ENCODE measurements around the gene AFMID. TPM values are rescaled to one million over a fixed set of nuclear protein-coding genes. Genes with fewer than 3 reads are reported as not detected.

AFMID gene
- total and polyA plus RNA-seq, 2 of the 13 experiments (the other 11 are each of a cell fraction or from before 2014, with no cell fraction given) = 249 to 270 TPM

DNA sequence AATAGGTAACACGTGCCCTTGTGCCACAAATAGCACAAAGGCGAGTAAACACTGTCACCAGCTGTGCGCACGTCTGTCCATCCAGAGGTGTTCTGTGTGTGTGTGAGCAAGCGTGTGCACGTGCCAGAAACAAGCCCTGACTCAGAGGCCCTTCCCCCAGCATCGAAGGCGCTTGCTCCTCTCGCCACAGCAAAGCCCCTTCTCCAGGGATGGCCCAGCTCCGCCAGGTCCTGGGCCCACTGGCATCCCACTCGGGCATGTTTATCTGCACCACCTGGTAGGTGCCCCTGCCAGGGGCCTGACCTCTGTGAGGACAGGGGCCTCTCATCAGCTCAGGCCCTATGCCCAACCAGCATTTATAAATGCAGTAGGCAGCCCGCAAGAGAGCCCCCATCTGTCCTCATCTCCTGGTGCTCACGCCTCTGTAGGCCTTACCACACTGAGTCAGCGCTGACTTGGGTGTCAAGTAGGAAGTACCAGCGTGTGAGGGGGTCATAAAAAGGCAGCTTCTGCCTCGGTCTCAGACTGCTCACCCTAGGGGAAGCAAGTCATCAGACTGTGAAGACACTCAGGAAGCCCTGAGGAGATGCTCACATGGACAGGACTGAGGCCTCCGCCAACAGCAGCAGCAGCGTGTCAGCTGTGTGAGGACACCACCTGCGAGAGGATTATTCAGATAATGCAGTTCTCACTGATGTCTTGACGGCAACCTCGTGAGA lies 55.0 kb downstream of the AFMID start (continued):
- TF ChIP-seq, protein P1, sequence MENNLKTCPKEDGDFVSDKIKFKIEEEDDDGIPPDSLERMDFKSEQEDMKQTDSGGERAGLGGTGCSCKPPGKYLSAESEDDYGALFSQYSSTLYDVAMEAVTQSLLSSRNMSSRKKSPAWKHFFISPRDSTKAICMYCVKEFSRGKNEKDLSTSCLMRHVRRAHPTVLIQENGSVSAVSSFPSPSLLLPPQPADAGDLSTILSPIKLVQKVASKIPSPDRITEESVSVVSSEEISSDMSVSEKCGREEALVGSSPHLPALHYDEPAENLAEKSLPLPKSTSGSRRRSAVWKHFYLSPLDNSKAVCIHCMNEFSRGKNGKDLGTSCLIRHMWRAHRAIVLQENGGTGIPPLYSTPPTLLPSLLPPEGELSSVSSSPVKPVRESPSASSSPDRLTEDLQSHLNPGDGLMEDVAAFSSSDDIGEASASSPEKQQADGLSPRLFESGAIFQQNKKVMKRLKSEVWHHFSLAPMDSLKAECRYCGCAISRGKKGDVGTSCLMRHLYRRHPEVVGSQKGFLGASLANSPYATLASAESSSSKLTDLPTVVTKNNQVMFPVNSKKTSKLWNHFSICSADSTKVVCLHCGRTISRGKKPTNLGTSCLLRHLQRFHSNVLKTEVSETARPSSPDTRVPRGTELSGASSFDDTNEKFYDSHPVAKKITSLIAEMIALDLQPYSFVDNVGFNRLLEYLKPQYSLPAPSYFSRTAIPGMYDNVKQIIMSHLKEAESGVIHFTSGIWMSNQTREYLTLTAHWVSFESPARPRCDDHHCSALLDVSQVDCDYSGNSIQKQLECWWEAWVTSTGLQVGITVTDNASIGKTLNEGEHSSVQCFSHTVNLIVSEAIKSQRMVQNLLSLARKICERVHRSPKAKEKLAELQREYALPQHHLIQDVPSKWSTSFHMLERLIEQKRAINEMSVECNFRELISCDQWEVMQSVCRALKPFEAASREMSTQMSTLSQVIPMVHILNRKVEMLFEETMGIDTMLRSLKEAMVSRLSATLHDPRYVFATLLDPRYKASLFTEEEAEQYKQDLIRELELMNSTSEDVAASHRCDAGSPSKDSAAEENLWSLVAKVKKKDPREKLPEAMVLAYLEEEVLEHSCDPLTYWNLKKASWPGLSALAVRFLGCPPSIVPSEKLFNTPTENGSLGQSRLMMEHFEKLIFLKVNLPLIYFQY (CRISPR knock-in tag; IDR thresholded peaks at IDR 0.05; ENCODE audit: borderline replicate concordance) = no peak
- TF ChIP-seq, protein P2, sequence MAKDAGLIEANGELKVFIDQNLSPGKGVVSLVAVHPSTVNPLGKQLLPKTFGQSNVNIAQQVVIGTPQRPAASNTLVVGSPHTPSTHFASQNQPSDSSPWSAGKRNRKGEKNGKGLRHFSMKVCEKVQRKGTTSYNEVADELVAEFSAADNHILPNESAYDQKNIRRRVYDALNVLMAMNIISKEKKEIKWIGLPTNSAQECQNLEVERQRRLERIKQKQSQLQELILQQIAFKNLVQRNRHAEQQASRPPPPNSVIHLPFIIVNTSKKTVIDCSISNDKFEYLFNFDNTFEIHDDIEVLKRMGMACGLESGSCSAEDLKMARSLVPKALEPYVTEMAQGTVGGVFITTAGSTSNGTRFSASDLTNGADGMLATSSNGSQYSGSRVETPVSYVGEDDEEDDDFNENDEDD (CRISPR knock-in tag; IDR thresholded peaks at IDR 0.05; ENCODE audit: borderline replicate concordance) = no peak
- TF ChIP-seq PHF20 (CRISPR knock-in tag; IDR thresholded peaks at IDR 0.05) (peak; percentile 11; the same call in 1 of the 2 replicates), JUNB (CRISPR knock-in tag; IDR thresholded peaks at IDR 0.05; ENCODE audit: borderline replicate concordance) (no peak), KAT2B (IDR thresholded peaks at IDR 0.05; ENCODE audit: borderline replicate concordance, low read depth, low read length) (no peak), SRY (CRISPR knock-in tag; IDR thresholded peaks at IDR 0.05) (no peak), GTF3A (CRISPR knock-in tag; conservative IDR thresholded peaks at IDR 0.05) (no peak), KMT2A (CRISPR knock-in tag; IDR thresholded peaks at IDR 0.05) (no peak), ZNF333 (CRISPR knock-in tag; IDR thresholded peaks at IDR 0.05; ENCODE audit: borderline replicate concordance) (no peak), SP1 (IDR thresholded peaks at IDR 0.05) (no peak), SP1 (CRISPR knock-in tag; IDR thresholded peaks at IDR 0.05) (no peak)
- TF ChIP-seq, protein P3, sequence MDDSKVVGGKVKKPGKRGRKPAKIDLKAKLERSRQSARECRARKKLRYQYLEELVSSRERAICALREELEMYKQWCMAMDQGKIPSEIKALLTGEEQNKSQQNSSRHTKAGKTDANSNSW (CRISPR knock-in tag; IDR thresholded peaks at IDR 0.05; ENCODE audit: borderline replicate concordance) = no peak
- TF ChIP-seq, protein P4, sequence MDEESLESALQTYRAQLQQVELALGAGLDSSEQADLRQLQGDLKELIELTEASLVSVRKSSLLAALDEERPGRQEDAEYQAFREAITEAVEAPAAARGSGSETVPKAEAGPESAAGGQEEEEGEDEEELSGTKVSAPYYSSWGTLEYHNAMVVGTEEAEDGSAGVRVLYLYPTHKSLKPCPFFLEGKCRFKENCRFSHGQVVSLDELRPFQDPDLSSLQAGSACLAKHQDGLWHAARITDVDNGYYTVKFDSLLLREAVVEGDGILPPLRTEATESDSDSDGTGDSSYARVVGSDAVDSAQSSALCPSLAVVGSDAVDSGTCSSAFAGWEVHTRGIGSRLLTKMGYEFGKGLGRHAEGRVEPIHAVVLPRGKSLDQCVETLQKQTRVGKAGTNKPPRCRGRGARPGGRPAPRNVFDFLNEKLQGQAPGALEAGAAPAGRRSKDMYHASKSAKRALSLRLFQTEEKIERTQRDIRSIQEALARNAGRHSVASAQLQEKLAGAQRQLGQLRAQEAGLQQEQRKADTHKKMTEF (CRISPR knock-in tag; IDR thresholded peaks at IDR 0.05) = no peak
- TF ChIP-seq, protein P5, sequence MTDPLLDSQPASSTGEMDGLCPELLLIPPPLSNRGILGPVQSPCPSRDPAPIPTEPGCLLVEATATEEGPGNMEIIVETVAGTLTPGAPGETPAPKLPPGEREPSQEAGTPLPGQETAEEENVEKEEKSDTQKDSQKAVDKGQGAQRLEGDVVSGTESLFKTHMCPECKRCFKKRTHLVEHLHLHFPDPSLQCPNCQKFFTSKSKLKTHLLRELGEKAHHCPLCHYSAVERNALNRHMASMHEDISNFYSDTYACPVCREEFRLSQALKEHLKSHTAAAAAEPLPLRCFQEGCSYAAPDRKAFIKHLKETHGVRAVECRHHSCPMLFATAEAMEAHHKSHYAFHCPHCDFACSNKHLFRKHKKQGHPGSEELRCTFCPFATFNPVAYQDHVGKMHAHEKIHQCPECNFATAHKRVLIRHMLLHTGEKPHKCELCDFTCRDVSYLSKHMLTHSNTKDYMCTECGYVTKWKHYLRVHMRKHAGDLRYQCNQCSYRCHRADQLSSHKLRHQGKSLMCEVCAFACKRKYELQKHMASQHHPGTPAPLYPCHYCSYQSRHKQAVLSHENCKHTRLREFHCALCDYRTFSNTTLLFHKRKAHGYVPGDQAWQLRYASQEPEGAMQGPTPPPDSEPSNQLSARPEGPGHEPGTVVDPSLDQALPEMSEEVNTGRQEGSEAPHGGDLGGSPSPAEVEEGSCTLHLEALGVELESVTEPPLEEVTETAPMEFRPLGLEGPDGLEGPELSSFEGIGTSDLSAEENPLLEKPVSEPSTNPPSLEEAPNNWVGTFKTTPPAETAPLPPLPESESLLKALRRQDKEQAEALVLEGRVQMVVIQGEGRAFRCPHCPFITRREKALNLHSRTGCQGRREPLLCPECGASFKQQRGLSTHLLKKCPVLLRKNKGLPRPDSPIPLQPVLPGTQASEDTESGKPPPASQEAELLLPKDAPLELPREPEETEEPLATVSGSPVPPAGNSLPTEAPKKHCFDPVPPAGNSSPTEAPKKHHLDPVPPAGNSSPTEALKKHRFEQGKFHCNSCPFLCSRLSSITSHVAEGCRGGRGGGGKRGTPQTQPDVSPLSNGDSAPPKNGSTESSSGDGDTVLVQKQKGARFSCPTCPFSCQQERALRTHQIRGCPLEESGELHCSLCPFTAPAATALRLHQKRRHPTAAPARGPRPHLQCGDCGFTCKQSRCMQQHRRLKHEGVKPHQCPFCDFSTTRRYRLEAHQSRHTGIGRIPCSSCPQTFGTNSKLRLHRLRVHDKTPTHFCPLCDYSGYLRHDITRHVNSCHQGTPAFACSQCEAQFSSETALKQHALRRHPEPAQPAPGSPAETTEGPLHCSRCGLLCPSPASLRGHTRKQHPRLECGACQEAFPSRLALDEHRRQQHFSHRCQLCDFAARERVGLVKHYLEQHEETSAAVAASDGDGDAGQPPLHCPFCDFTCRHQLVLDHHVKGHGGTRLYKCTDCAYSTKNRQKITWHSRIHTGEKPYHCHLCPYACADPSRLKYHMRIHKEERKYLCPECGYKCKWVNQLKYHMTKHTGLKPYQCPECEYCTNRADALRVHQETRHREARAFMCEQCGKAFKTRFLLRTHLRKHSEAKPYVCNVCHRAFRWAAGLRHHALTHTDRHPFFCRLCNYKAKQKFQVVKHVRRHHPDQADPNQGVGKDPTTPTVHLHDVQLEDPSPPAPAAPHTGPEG (CRISPR knock-in tag; IDR thresholded peaks at IDR 0.05) = no peak

All from HepG2 (cell line).